ENCODE data around the gene INCENP.
A peak's percentile ranks its signal among the peaks of the same experiment; 100 is the strongest.

Gene INCENP

DNA sequence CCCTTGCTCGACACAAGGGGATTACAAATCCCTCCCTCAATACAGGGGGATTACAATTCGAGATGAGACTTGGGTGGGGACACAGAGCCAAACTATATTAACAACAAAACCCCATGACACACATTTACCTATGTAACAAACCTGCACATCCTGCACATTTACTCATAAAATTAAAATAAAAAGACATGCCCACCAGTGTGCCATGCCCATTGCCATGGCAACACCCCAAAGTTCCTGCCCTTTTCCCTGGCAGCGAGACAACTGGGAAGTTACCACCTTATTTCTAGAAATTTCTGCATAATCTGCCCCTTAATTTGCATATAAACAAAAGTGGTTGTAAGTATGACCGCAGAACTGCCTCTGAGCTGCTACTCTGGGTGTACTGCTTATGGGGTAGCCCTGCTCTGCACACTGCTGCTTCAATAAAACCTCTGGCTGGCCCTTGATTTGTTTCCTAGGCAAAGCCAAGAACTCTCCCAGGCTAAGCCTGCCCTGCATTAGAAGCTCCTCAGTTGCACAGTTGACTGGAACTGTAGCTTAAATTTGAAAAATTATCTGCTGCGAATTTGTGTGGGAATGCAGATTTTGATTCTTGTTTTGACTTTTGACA, 8.6 kb upstream of the INCENP start:
- Mint-ChIP-seq H3K27ac (no peak overlapping the region), H3K27me3 (peaks cover 4% of the 10 kb centered on the region), H3K9me3 (peaks cover 9% of the 10 kb centered on the region), H3K36me3 (ENCODE audit: low read depth) (no peaks in the 10 kb centered on the region), H3K4me1 (ENCODE audit: low read depth) (peaks cover 4% of the 10 kb centered on the region), H3K4me3 (no peak overlapping the region)

DNA sequence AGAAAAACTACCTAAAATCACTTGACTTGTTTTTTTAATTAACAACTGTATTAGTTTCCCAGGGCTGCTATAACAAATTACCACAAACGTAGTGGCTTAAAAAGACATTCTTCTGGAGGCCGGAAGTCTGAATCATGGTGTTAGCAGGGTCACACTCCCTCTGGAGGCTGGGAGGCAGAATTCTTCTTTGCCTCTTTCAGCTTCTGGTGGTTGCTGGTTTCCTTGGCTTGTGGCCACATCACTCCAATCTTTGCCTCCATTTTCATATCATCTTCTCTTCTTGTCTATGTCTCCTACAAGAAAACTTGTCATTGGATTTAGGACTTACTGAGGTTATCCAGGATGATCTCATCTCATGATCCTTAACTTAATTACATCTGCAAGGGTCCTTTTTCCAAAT, 7.4 kb upstream of the INCENP start:
- Mint-ChIP-seq H3K9me3 (peaks cover 9% of the 10 kb centered on the region), H3K36me3 (ENCODE audit: low read depth) (no peaks in the 10 kb centered on the region), H3K4me1 (ENCODE audit: low read depth) (peaks cover 4% of the 10 kb centered on the region), H3K4me3 (no peak overlapping the region), H3K27ac (no peak overlapping the region), H3K27me3 (no peaks in the 10 kb centered on the region)

DNA sequence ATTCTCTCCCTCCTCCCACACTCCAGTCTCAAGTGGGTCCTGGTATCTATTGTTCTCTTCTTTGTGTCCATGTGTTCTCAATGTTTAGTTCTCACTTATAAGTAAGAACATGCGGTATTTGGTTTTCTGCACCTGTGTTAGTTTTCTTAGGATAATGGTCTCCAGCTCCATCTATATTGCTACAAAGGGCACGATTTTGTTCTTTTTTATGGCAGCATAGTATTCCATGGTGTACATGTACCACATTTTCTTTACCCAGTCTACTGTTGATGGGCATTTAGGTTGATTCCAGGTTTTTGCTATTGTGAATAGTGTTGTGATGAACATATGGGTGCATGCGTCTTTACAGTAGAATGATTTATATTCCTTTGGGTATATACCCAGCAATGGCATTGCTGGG, 4.2 kb upstream of the INCENP start:
- no peak overlapping the region for H3K27ac Mint-ChIP-seq
- peaks cover 8% of the 10 kb centered on the region for H3K4me1 Mint-ChIP-seq (ENCODE audit: low read depth)
- no peak overlapping the region for H3K4me3 Mint-ChIP-seq
- no peaks in the 10 kb centered on the region for H3K36me3 Mint-ChIP-seq (ENCODE audit: low read depth)
- no peaks in the 10 kb centered on the region for H3K27me3 Mint-ChIP-seq
- H3K9me3 Mint-ChIP-seq: peaks cover 9% of the 10 kb centered on the region

DNA sequence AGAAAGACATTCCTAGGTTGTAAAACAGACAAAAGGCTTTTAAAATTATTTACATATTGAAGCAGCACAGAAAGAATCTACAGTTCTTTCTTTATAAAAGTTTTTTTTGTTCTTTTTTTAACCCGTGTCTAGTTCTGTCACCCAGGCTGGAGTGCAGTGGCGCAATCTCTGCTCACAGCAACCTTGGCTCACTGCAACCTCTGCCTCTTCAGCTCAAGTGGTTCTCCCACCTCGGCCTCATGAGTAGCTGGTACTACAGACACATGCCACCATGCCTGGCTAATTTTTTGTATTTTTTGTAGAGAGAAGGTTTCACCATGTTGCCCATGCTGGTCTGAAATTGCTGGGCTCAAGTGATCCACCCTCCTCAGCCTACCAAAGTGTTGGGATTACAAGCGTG, 3.8 kb upstream of the INCENP start:
- Mint-ChIP-seq H3K4me3 (no peak overlapping the region), H3K27ac (no peak overlapping the region), H3K27me3 (no peaks in the 10 kb centered on the region), H3K4me1 (ENCODE audit: low read depth) (peaks cover 12% of the 10 kb centered on the region), H3K9me3 (peaks cover 9% of the 10 kb centered on the region), H3K36me3 (ENCODE audit: low read depth) (no peaks in the 10 kb centered on the region)

DNA sequence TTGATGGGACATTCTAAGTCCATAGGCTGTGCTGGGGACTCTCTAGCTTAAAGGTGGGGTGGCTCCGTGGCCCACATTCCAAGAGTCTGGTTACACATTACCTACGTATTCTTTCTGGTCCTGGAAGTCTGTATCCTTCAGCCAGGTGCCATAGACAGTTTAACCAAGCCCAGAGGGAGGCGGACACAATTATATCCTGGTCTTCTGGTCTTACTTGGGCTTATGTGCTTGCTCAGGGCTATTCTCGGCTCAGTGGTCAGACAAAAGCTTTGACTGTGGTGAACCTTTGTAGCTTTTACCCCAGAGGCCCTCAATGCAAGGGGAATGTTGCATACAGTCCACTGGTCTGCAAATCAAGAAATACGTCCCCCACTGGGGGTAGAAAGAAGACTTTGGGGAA, 3.4 kb upstream of the INCENP start:
- H3K36me3 Mint-ChIP-seq (ENCODE audit: low read depth): peaks cover 2% of the 10 kb centered on the region
- no peak overlapping the region for H3K4me3 Mint-ChIP-seq
- H3K27ac Mint-ChIP-seq: no peak overlapping the region
- peaks cover 17% of the 10 kb centered on the region for H3K4me1 Mint-ChIP-seq (ENCODE audit: low read depth)
- peaks cover 9% of the 10 kb centered on the region for H3K9me3 Mint-ChIP-seq
- no peaks in the 10 kb centered on the region for H3K27me3 Mint-ChIP-seq

DNA sequence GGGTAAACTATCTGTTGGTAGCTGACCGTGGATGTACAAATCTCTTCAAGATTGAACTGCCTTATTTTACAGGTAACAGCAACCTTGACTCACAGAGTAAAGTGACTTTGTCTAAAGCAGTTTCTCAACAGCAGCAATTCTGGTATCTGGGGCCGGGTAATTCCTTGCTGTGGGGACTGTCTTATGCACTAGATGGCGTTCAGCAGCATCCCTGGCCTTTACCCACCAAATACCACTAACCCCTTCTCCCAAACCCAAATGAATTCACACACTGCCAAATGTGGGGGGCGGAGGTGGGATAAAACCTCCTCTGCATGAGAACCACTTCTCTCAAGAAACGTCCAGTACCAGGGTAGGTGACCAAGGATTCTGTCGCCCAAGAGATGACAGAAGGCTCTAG, 1.7 kb upstream of the INCENP start:
- Mint-ChIP-seq H3K36me3 (ENCODE audit: low read depth) (peaks cover 5% of the 10 kb centered on the region), H3K27ac (no peak overlapping the region), H3K9me3 (no peaks in the 10 kb centered on the region), H3K4me1 (ENCODE audit: low read depth) (peaks cover 24% of the 10 kb centered on the region), H3K4me3 (no peak overlapping the region), H3K27me3 (no peaks in the 10 kb centered on the region)

DNA sequence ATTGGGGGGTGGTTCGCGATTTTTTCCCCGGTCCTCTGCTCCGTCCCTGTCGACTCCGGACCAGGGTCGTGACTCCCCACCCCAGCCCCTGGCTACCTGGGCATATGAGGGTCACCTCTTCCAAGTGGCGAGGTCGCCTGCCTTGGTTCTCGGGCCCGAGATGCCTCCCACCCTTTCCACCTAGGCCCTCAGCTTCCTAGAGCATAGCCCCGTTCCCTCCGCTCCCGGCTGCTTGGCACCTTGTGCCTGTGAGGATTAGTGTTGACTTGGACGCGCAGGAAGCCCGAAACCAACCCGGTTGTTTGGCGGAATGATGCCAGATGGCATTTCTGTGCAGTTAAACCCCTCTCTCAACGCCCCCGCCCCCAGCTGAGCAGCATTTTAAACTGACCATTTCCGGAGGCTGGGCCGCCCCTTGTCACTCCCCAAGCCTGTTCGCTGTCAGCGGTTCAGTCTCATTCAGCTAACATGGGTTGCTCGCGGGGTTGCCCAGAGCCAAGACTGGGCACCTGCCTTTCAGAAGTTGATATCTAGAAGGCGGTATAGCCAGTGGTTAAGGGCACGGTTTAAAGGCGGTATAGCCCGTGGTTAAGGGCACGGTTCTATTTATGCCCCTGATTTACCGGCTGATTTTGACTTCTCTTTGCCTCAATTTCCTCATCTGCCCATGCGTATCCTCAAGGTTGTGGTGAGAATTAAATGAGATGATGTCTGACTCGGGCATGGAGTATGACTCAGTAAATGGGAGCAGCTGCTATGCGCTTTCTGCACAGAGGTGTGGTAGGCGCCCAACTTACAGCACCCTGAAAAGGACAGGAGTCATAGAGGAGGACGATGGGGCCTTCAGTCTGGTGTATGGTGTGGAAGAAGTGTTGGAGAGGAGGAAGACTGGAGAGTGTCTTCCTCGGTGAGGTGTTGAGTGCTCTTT, 639 bp downstream of the INCENP start:
- H3K4me3 Mint-ChIP-seq: peak overlapping the region; percentile 87
- peaks cover 27% of the 10 kb centered on the region for H3K4me1 Mint-ChIP-seq (ENCODE audit: low read depth)
- H3K9me3 Mint-ChIP-seq: no peaks in the 10 kb centered on the region
- H3K36me3 Mint-ChIP-seq (ENCODE audit: low read depth): peaks cover 25% of the 10 kb centered on the region
- no peaks in the 10 kb centered on the region for H3K27me3 Mint-ChIP-seq
- H3K27ac Mint-ChIP-seq: peak overlapping the region; percentile 88

DNA sequence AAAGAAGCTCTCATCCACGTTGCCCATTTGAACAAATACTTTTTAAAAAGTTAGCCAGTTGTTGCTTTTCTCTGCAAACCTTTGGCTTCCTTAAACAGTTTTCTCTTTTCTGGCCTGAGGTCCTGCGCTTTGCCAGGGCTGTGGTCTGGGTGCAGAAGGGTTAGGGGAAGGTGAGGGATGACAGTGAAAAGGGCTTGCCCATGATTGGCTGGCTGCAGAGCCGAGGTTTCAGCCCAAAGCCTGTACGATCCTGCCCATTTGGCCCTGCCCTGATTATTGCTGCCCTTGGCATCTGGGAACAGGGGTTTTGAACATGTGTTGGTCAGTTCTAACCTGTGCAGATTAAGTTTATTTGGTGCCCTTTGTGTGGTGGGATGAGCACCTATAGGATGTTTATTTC, 1.5 kb downstream of the INCENP start:
- peaks cover 32% of the 10 kb centered on the region for H3K36me3 Mint-ChIP-seq (ENCODE audit: low read depth)
- no peak overlapping the region for H3K27ac Mint-ChIP-seq
- H3K27me3 Mint-ChIP-seq: no peaks in the 10 kb centered on the region
- H3K4me3 Mint-ChIP-seq: peak overlapping the region; percentile 87
- peaks cover 27% of the 10 kb centered on the region for H3K4me1 Mint-ChIP-seq (ENCODE audit: low read depth)
- no peaks in the 10 kb centered on the region for H3K9me3 Mint-ChIP-seq

DNA sequence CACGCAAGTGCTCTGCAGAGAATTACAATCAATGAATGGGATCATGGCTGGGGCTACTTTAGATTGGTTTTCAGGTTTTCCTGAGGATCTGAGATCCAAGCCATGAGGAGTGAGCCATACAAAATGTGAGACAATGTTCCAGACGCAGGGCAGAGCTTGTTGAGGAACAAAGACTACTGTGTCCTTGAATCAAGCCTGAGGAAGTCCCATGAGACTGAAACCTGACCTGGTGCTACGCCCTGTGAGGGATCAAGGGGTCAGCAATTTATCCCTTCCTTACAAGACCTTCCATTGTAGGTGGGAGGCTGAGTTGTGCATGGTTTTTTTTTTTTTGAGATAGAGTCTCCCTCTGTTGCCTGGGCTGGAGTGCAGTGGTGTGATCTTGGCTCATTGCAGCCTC, 2.1 kb downstream of the INCENP start:
- peak overlapping the region; percentile 87 for H3K4me3 Mint-ChIP-seq
- H3K27me3 Mint-ChIP-seq: no peaks in the 10 kb centered on the region
- peaks cover 37% of the 10 kb centered on the region for H3K36me3 Mint-ChIP-seq (ENCODE audit: low read depth)
- no peaks in the 10 kb centered on the region for H3K9me3 Mint-ChIP-seq
- peaks cover 27% of the 10 kb centered on the region for H3K4me1 Mint-ChIP-seq (ENCODE audit: low read depth)
- no peak overlapping the region for H3K27ac Mint-ChIP-seq

DNA sequence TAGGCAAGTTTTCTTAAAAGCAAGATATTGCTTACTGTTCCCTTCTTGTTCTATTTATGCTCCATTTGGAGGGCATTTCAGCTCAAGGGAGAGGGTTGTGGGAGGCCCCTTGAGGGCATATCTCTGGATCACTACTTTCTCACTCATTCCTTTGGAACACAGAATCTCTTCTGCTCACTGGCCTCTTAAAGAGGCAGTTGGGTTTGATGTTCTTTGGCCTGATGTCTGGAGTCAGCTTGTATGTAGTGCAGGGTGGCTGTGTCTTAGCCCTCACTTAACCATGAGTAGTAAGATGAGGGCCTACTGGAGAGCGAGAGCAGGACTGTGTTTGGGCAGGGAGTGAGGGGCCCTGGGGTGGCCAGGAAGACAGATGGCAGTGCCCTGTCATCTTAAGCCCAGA, 3.6 kb downstream of the INCENP start:
- Mint-ChIP-seq H3K27me3 (no peaks in the 10 kb centered on the region), H3K36me3 (ENCODE audit: low read depth) (peaks cover 48% of the 10 kb centered on the region), H3K4me3 (no peak overlapping the region), H3K4me1 (ENCODE audit: low read depth) (peaks cover 32% of the 10 kb centered on the region), H3K27ac (no peak overlapping the region), H3K9me3 (no peaks in the 10 kb centered on the region)

DNA sequence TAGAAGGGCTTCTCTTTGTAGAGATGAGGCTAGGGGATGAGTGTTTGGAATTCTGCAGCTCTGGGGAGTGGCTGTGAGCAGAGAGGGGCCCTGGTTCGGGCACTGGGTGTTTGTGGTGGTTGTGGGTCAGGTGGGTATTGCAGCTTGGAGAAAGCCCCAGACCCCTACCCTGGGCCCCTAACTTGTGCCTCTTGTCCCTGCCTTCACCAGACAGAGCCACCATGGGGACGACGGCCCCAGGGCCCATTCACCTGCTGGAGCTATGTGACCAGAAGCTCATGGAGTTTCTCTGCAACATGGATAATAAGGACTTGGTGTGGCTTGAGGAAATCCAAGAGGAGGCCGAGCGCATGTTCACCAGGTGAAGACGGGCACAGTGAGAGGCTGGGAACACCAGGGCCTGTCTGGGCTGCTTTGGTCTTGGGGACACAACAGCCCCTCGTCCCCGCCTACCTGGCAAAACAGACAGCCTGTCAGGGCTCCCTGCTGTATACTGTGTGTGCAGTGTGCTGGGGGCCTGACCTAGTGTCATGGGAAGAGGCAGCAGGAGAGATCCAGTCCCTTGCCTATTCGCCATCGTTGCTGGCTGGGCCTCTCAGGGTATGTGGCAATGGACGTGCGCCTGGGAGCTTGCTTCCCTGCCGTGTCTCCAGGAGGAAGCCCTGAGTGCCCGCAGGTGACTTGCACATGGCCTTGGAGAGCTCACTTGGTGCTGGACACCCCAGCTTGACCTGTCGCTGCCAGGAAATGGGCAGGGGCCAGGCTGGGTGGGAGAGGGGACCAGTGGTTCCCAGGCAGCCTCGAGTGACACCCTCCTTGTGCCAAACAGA, 4.3 kb downstream of the INCENP start:
- Mint-ChIP-seq H3K4me3 (no peak overlapping the region), H3K27me3 (no peaks in the 10 kb centered on the region), H3K9me3 (no peaks in the 10 kb centered on the region), H3K36me3 (ENCODE audit: low read depth) (peaks cover 55% of the 10 kb centered on the region), H3K27ac (no peak overlapping the region), H3K4me1 (ENCODE audit: low read depth) (peaks cover 36% of the 10 kb centered on the region)

DNA sequence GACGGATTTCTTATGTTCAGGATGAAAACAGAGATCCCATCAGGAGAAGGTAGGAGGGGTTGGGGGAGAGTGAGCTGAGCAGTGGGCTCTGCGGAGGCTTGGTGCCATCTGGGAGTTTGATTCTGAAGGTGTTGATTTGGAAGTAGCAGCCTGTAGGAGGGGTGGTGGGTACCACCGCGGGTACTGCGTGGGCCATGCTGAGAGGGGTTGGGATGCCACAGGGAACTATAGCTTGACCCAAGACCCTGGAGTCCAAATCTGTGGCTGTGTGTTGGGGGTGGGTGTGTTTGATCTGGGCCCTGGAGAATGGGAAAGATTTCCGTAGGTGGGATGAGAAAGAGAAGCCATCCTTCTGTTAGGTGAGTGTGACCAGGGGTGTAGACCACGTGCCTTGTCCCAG, 5.0 kb downstream of the INCENP start:
- Mint-ChIP-seq H3K27ac (no peak overlapping the region), H3K36me3 (ENCODE audit: low read depth) (peaks cover 57% of the 10 kb centered on the region), H3K27me3 (no peaks in the 10 kb centered on the region), H3K4me1 (ENCODE audit: low read depth) (peaks cover 31% of the 10 kb centered on the region), H3K9me3 (no peaks in the 10 kb centered on the region), H3K4me3 (no peak overlapping the region)

DNA sequence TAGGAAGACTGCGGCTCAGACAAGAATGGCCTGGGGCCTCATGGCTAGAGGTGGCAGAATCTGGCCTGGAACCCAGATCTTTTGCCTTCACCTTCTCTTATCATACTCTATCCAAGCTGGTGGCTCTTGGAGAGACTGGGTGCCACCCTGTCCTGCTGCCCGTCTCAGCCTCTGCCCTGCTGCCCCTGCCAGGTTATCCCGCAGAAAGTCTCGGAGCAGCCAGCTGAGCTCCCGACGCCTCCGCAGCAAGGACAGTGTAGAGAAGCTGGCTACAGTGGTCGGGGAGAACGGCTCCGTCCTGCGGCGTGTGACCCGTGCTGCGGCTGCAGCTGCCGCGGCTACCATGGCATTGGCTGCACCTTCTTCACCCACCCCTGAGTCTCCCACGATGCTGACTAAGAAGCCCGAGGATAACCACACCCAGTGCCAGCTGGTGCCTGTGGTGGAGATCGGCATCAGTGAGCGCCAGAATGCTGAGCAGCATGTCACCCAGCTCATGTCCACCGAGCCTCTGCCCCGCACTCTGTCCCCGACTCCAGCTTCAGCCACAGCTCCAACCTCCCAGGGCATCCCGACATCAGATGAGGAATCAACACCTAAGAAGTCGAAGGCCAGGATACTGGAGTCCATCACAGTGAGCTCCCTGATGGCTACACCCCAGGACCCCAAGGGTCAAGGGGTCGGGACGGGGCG, 5.9 kb downstream of the INCENP start:
- peaks cover 61% of the 10 kb centered on the region for H3K36me3 Mint-ChIP-seq (ENCODE audit: low read depth)
- no peak overlapping the region for H3K4me3 Mint-ChIP-seq
- H3K27me3 Mint-ChIP-seq: no peaks in the 10 kb centered on the region
- peaks cover 29% of the 10 kb centered on the region for H3K4me1 Mint-ChIP-seq (ENCODE audit: low read depth)
- no peaks in the 10 kb centered on the region for H3K9me3 Mint-ChIP-seq
- H3K27ac Mint-ChIP-seq: no peak overlapping the region

DNA sequence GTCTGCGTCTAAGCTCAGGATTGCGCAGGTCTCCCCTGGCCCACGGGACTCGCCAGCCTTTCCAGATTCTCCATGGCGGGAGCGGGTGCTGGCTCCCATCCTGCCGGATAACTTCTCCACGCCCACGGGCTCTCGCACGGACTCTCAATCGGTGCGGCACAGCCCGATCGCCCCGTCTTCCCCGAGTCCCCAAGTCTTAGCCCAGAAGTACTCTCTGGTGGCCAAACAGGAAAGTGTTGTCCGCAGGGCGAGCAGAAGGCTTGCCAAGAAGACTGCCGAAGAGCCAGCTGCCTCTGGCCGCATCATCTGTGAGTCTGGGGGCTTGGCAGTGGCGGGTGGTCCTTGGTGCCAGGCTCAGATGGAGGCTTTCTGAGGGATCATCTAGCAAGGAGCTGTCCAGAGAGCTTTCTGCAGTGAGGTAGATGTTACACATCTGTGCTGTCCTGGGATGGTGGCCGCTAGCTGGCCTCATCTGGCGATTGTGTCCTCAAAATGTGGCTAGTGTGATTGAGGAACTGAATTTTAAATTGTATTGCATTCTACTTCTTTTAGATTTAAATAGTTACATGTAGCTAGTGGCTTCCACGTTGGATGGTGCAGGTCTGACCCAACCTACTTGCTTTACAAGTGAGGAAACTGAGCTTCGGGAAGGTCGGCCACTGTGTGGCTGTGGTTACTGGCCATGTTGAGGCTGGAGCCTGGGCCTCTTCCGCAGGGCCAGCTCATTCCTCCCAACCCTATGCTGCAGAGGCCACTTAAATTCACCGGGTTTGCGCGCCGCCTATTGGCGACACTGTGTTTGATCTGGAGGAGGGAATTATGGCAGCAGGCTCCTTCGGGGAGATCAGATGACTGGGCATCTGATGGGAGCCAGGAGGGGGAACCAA, 6.7 kb downstream of the INCENP start:
- Mint-ChIP-seq H3K4me3 (no peak overlapping the region), H3K9me3 (no peaks in the 10 kb centered on the region), H3K36me3 (ENCODE audit: low read depth) (peaks cover 65% of the 10 kb centered on the region), H3K4me1 (ENCODE audit: low read depth) (peaks cover 21% of the 10 kb centered on the region), H3K27me3 (no peaks in the 10 kb centered on the region), H3K27ac (no peak overlapping the region)

Measured in stimulated activated naive CD8-positive, alpha-beta T cell treated with anti-CD3 and anti-CD28 coated beads, Interleukin-15, Interleukin-2, amounts not matched to agents 100 ng/mL and 50 ng/mL, for 24 hours (primary cell).